ENCODE measurements around the gene ABCA13. TPM values are rescaled to one million over a fixed set of nuclear protein-coding genes. Genes with fewer than 3 reads are reported as not detected.

Gene ABCA13
- total and polyA plus RNA-seq, 2 of the 4 experiments (the other 2 are of a cell fraction), result under 0.01 to 0.07 TPM

- in situ Hi-C loops (cut with MboI; ENCODE audit: low sequenced_read_pairs), result no loop called here
These were observed 29.7 kb upstream of the ABCA13 start for GRCh38 chr7:48141521-48141920.

More at GRCh38 chr7:48141521-48141920, 29.7 kb upstream of the ABCA13 start:
- no CpG with 5 or more reads among the region's 1 CpG for WGBS, 2 experiments (ENCODE audit: extremely low coverage in 2 of 2, insufficient read length in 1 of 2)
- H3K4me1 ChIP-seq (ENCODE audit: control insufficient read depth, insufficient read depth, low read length), result peaks cover 3% of the 10 kb centered on the region; the same call in 1 of the 2 replicates
- POLR2A ChIA-PET (ENCODE audit: unreplicated experiment), result no interaction called here
- H3K9ac ChIP-seq (ENCODE audit: low read depth, low read length), result no peak overlapping the region
- no peaks in the 10 kb centered on the region for H3K36me3 ChIP-seq (ENCODE audit: control insufficient read depth, insufficient read depth, low read length)
- H3K23ac ChIP-seq (ENCODE audit: low read depth, low read length), result no peak overlapping the region
- H3K27ac ChIP-seq (ENCODE audit: insufficient read depth, low read length), result no peak overlapping the region
- no peak overlapping the region for H3K4me2 ChIP-seq (ENCODE audit: low read depth, low read length)
- DNase-seq (no peak), ATAC-seq (ENCODE audit: low read depth) (no peak)
- no peak overlapping the region for H3K4ac ChIP-seq (ENCODE audit: low read depth, low read length)
- H3K79me1 ChIP-seq (ENCODE audit: low read depth in 1 of 2, low read length in 2 of 2), result no peaks in the 10 kb centered on the region
- H2BK120ac ChIP-seq (ENCODE audit: low read depth, low read length), result no peak overlapping the region
- H3K9me3 ChIP-seq (ENCODE audit: control insufficient read depth, insufficient read depth, low read length), result no peaks in the 10 kb centered on the region
- dilution Hi-C loops (cut with HindIII; ENCODE audit: low sequenced_read_pairs, unreplicated experiment) (no loop called here), intact Hi-C loops (cut with micrococcal nuclease) (no loop called here)
- H3K56ac ChIP-seq (ENCODE audit: extremely low read depth, insufficient read depth, low read length), result no peak overlapping the region
- no peaks in the 10 kb centered on the region; the same call in 1 of the 2 replicates for H3K9me1 ChIP-seq (ENCODE audit: insufficient read depth, low read length)
- no TSS peak for BruUV-seq (replicated peaks)
- no peak overlapping the region for H2BK20ac ChIP-seq (ENCODE audit: low read depth, low read length)
- no peaks in the 10 kb centered on the region; the same call in 1 of the 2 replicates for H3K27me3 ChIP-seq (ENCODE audit: control insufficient read depth, insufficient read depth, low read length)
- no peak overlapping the region for H3K14ac ChIP-seq (replicated peaks; ENCODE audit: low read depth, low read length)
- no peak overlapping the region for H3K4me3 ChIP-seq (ENCODE audit: insufficient read depth, low read depth, low read length)
- CTCF ChIA-PET, result no interaction called here
- TF ChIP-seq RCOR1 (IDR thresholded peaks at IDR 0.05; ENCODE audit: insufficient replicate concordance, low read length) (no peak), BHLHE40 (IDR thresholded peaks at IDR 0.05; ENCODE audit: low read depth, low read length) (no peak), RFX5 (IDR thresholded peaks at IDR 0.05; ENCODE audit: low read depth, low read length) (no peak), USF2 (IDR thresholded peaks at IDR 0.05; ENCODE audit: low read depth, low read length) (no peak), ELK1 (IDR thresholded peaks at IDR 0.05; ENCODE audit: borderline replicate concordance, low read depth, low read length) (no peak), MAZ (IDR thresholded peaks at IDR 0.05; ENCODE audit: borderline replicate concordance, low read depth, low read length) (no peak), CHD1 (IDR thresholded peaks at IDR 0.05; ENCODE audit: low read depth, low read length) (no peak)
- H4K8ac ChIP-seq (ENCODE audit: low read depth in 2 of 2, low read length in 2 of 2), result no peak overlapping the region
- no peak overlapping the region for H2AK5ac ChIP-seq (ENCODE audit: low read depth, low read length)
- H2AFZ ChIP-seq (replicated peaks; ENCODE audit: low read length, poor library complexity), result no peak overlapping the region
- H2BK15ac ChIP-seq (ENCODE audit: low read depth, low read length), result no peak overlapping the region
- H2BK5ac ChIP-seq (ENCODE audit: low read depth, low read length, poor library complexity, severe bottlenecking), result no peak overlapping the region
- no peak overlapping the region for H2AK9ac ChIP-seq (replicated peaks; ENCODE audit: low read depth, low read length, poor library complexity)
- H3K18ac ChIP-seq (ENCODE audit: low read depth, low read length), result no peak overlapping the region
- no peak overlapping the region for H4K5ac ChIP-seq (ENCODE audit: low read depth, low read length)
- H4K91ac ChIP-seq (ENCODE audit: insufficient read depth, low read depth, low read length), result no peak overlapping the region
- no peaks in the 10 kb centered on the region for H4K20me1 ChIP-seq (ENCODE audit: insufficient read depth, low read length)
